ENCODE data around the gene CBX2. TPM values are rescaled to one million over a fixed set of nuclear protein-coding genes. Genes with fewer than 3 reads are reported as not detected.

The CBX2 gene
- total and polyA plus RNA-seq, 7 donors = 0.40 to 2.3 (median 0.57) TPM

- Histone ChIP-seq H3K9me3 (no peaks in the 10 kb centered on the region), H3K4me3 (peak overlapping the region; percentile 61), H3K27ac (no peak overlapping the region), H3K27me3 (ENCODE audit: insufficient read depth in 3 of 3, low read length in 2 of 3) (peaks cover 0 to 91% (median 28%) of the 10 kb centered on the region in 3 donors), H3K4me1 (peaks cover 5% of the 10 kb centered on the region), H3K36me3 (ENCODE audit: insufficient read depth in 1 of 2, low read depth in 1 of 2) (no peaks in the 10 kb centered on the region)
- peak; percentile 58 to 72 for DNase-seq
- intact Hi-C loops (cut with DNase I) = no loop called here
- no peak for TF ChIP-seq CTCF (IDR thresholded peaks at IDR 0.05)
- ATAC-seq = peak in 3 of 4 donors; percentile 11 to 58 (median 34)
- WGBS, 3 donors = 6 to 10% (median 8%) methylated on average over 39 to 51 of the region's 51 CpGs
These were observed 641 bp upstream of the CBX2 start for GRCh38 chr17:79777120-79777893.

- intact Hi-C loops (cut with DNase I) = no loop called here
- Histone ChIP-seq H3K4me3 (peak overlapping the region; percentile 71), H3K9me3 (no peaks in the 10 kb centered on the region), H3K27ac (no peak overlapping the region), H3K27me3 (ENCODE audit: insufficient read depth in 3 of 3, low read length in 2 of 3) (peaks cover 0 to 91% (median 30%) of the 10 kb centered on the region in 3 donors), H3K36me3 (ENCODE audit: insufficient read depth in 1 of 2, low read depth in 1 of 2) (no peaks in the 10 kb centered on the region), H3K4me1 (peaks cover 5% of the 10 kb centered on the region)
- no peak for DNase-seq
- TF ChIP-seq CTCF (IDR thresholded peaks at IDR 0.05) = no peak
- whole genome bisulfite sequencing, 3 donors = 2 to 3% (median 3%) methylated on average over 27 to 49 of the region's 49 CpGs
- peak in 2 of 4 donors; percentile 10 to 14 for ATAC-seq
These were observed 646 bp downstream of the CBX2 start for GRCh38 chr17:79778504-79779083.

- peak overlapping the region; percentile 71 for H3K4me3 ChIP-seq
- H3K27me3 ChIP-seq (ENCODE audit: insufficient read depth in 3 of 3, low read length in 2 of 3) = peaks cover 0 to 91% (median 27%) of the 10 kb centered on the region in 3 donors
- 18 to 26% (median 24%) methylated on average over 17 of the region's 17 CpGs for WGBS, 3 donors
- ATAC-seq (no peak), DNase-seq (no peak)
- peaks cover 5% of the 10 kb centered on the region for H3K4me1 ChIP-seq
- H3K27ac ChIP-seq = no peak overlapping the region
- intact Hi-C loops (cut with DNase I) = no loop called here
- H3K9me3 ChIP-seq = no peaks in the 10 kb centered on the region
- TF ChIP-seq CTCF (IDR thresholded peaks at IDR 0.05) = no peak
- H3K36me3 ChIP-seq (ENCODE audit: insufficient read depth in 1 of 2, low read depth in 1 of 2) = no peaks in the 10 kb centered on the region
These were observed 1.2 kb downstream of the CBX2 start for GRCh38 chr17:79779084-79779529.

GRCh38 chr17:79779661-79780365 lies 1.9 kb downstream of the CBX2 start:
- intact Hi-C loops (cut with DNase I) = loop anchor here in 1 of 2 donors (10.0 kb wide), 1 partner anchor 135 kb away; no protein-coding TSS in a partner anchor
- no peak for ATAC-seq
- DNase-seq = no peak

More at GRCh38 chr17:79779661-79780365, 1.9 kb downstream of the CBX2 start:
- Histone ChIP-seq H3K4me1 (peaks cover 5% of the 10 kb centered on the region), H3K27me3 (ENCODE audit: insufficient read depth in 3 of 3, low read length in 2 of 3) (peaks cover 0 to 91% (median 20%) of the 10 kb centered on the region in 3 donors), H3K27ac (no peak overlapping the region), H3K36me3 (ENCODE audit: insufficient read depth in 1 of 2, low read depth in 1 of 2) (no peaks in the 10 kb centered on the region), H3K4me3 (no peak overlapping the region), H3K9me3 (no peaks in the 10 kb centered on the region)
- 84 to 94% (median 91%) methylated on average over 9 to 10 of the region's 10 CpGs for WGBS, 3 donors
- no peak for TF ChIP-seq CTCF (IDR thresholded peaks at IDR 0.05)

Data from psoas muscle (tissue), 8 donors.